H9 (cell line): ENCODE results near the gene APBA2. TPM values are rescaled to one million over a fixed set of nuclear protein-coding genes. Genes with fewer than 3 reads are reported as not detected.

Experiments used
- DNase-seq: peaks from one replicate; pipeline ENCODE4 v3.0.0-alpha.2; 2017
- H2AFZ ChIP-seq: one replicate; pipeline ENCODE4 v1.6.1; 2013; ENCODE audit warnings: mild to moderate bottlenecking, low read length, control low read depth, moderate library complexity
- H2AK5ac ChIP-seq: 2 replicates; pipeline ENCODE4 v1.6.1; 2013; ENCODE audit warnings: low read length, control low read depth, mixed read lengths; ENCODE audit not compliant: insufficient read length
- H2BK120ac ChIP-seq: one replicate; pipeline ENCODE4 v1.6.1; 2013; ENCODE audit warnings: low read depth, mild to moderate bottlenecking, low read length, control low read depth, inconsistent platforms; ENCODE audit not compliant: poor library complexity, severe bottlenecking
- H2BK12ac ChIP-seq: 2 replicates; pipeline ENCODE4 v1.6.1; 2013; ENCODE audit warnings: low read length, control low read depth, mixed read lengths, low read depth; ENCODE audit not compliant: insufficient read length
- H2BK15ac ChIP-seq: 2 replicates; pipeline ENCODE4 v1.6.1; 2013; ENCODE audit warnings: low read depth, low read length, control low read depth
- H2BK20ac ChIP-seq: one replicate; pipeline ENCODE4 v1.6.1; 2013; ENCODE audit warnings: low read depth, mild to moderate bottlenecking, low read length, control low read depth, inconsistent platforms; ENCODE audit not compliant: poor library complexity, severe bottlenecking
- H2BK5ac ChIP-seq: 2 replicates; pipeline ENCODE4 v1.6.1; 2013; ENCODE audit warnings: low read length, control low read depth, mixed read lengths; ENCODE audit not compliant: insufficient read length
- H3K14ac ChIP-seq: 2 replicates; pipeline ENCODE4 v1.6.1; 2013; ENCODE audit warnings: low read length, control low read depth; ENCODE audit not compliant: insufficient read depth
- H3K18ac ChIP-seq: 2 replicates; pipeline ENCODE4 v1.6.1; 2013; ENCODE audit warnings: low read depth, mild to moderate bottlenecking, mixed read lengths, low read length, control low read depth; ENCODE audit not compliant: insufficient read length
- H3K23ac ChIP-seq: 2 replicates; pipeline ENCODE4 v1.6.1; 2013; ENCODE audit warnings: low read length, control low read depth, mixed read lengths, low read depth; ENCODE audit not compliant: insufficient read length
- H3K23me2 ChIP-seq: 2 replicates; pipeline ENCODE4 v1.6.1; 2013; ENCODE audit warnings: low read depth, mild to moderate bottlenecking, mixed read lengths, low read length, control low read depth; ENCODE audit not compliant: insufficient read length, poor library complexity, severe bottlenecking
- H3K27ac ChIP-seq: 2 replicates; pipeline ENCODE4 v1.5.1; 2013; ENCODE audit warnings: low read length, control low read depth, mixed read lengths, low read depth; ENCODE audit not compliant: insufficient read length
- H3K27me3 ChIP-seq: 2 replicates; pipeline ENCODE4 v1.6.1; 2013; ENCODE audit warnings: low read length, control low read depth, inconsistent platforms; ENCODE audit not compliant: insufficient read depth
- H3K4ac ChIP-seq: 2 replicates; pipeline ENCODE4 v1.6.1; 2013; ENCODE audit warnings: low read depth, mild to moderate bottlenecking, control low read depth, inconsistent platforms, low read length, moderate library complexity
- H3K4me1 ChIP-seq: 2 replicates; pipeline ENCODE4 v1.6.1; 2013; ENCODE audit warnings: low read length, control low read depth, inconsistent platforms; ENCODE audit not compliant: insufficient read depth
- H3K4me2 ChIP-seq: 2 replicates; pipeline ENCODE4 v1.6.1; 2013; ENCODE audit warnings: low read length, control low read depth, mixed read lengths; ENCODE audit not compliant: insufficient read length, insufficient read depth
- H3K56ac ChIP-seq: 2 replicates; pipeline ENCODE4 v1.6.1; 2013; ENCODE audit warnings: low read depth, mild to moderate bottlenecking, mixed read lengths, low read length, control low read depth; ENCODE audit not compliant: insufficient read length
- H3K79me1 ChIP-seq: 2 replicates; pipeline ENCODE4 v1.6.1; 2013; ENCODE audit warnings: low read depth, mild to moderate bottlenecking, moderate library complexity, low read length, control low read depth, inconsistent platforms; ENCODE audit not compliant: insufficient read depth, poor library complexity, severe bottlenecking
- H3K79me2 ChIP-seq: 2 replicates; pipeline ENCODE4 v1.6.1; 2013; ENCODE audit warnings: low read length, control low read depth, inconsistent platforms; ENCODE audit not compliant: insufficient read depth
- H3K9ac ChIP-seq: 2 replicates; pipeline ENCODE4 v1.6.1; 2013; ENCODE audit warnings: low read length, control low read depth, mixed read lengths; ENCODE audit not compliant: insufficient read length; ENCODE audit errors: extremely low read depth
- H3K9me3 ChIP-seq: one replicate; pipeline ENCODE4 v1.6.1; 2013; ENCODE audit warnings: low read depth, low read length, inconsistent platforms; ENCODE audit not compliant: control insufficient read depth
- H3T11ph ChIP-seq: one replicate; pipeline ENCODE4 v1.6.1; 2013; ENCODE audit warnings: mild to moderate bottlenecking, low read length, control low read depth, inconsistent platforms
- H4K20me1 ChIP-seq: one replicate; pipeline ENCODE4 v1.6.1; 2013; ENCODE audit not compliant: control insufficient read depth, insufficient read length, insufficient read depth
- H4K5ac ChIP-seq: 2 replicates; pipeline ENCODE4 v1.6.1; 2013; ENCODE audit warnings: low read depth, mild to moderate bottlenecking, mixed read lengths, low read length, control low read depth; ENCODE audit not compliant: insufficient read length
- H4K8ac ChIP-seq: replicated peaks from 2 replicates; pipeline ENCODE4 v1.6.1; 2013; ENCODE audit warnings: low read length, control low read depth, mixed read lengths, low read depth; ENCODE audit not compliant: insufficient read length
- H4K91ac ChIP-seq: 2 replicates; pipeline ENCODE4 v1.6.1; 2013; ENCODE audit warnings: low read depth, mild to moderate bottlenecking, moderate library complexity, mixed read lengths, low read length, control low read depth; ENCODE audit not compliant: insufficient read length
- H3K27ac Mint-ChIP-seq, 3 experiments: 2 replicates in 2 of 3; 3 replicates in 1 of 3; pipeline ENCODE4 v1.8.0; 2020 to 2021; ENCODE audit warnings: mixed read lengths in 3 of 3, mild to moderate bottlenecking in 1 of 3, moderate library complexity in 1 of 3
- H3K27me3 Mint-ChIP-seq: 2 replicates; pipeline ENCODE4 v1.8.0; 2021; ENCODE audit warnings: low read depth, mild to moderate bottlenecking, moderate library complexity, mixed read lengths
- H3K36me3 Mint-ChIP-seq, 3 experiments: 2 replicates in 2 of 3; 3 replicates in 1 of 3; pipeline ENCODE4 v1.8.0; 2020 to 2021; ENCODE audit warnings: low read depth in 3 of 3, mixed read lengths in 3 of 3; ENCODE audit not compliant: insufficient read depth in 1 of 3
- H3K4me1 Mint-ChIP-seq, 2 experiments: 2 replicates each; pipeline ENCODE4 v1.8.0; 2020; ENCODE audit warnings: mixed read lengths in 2 of 2
- H3K4me3 Mint-ChIP-seq, 2 experiments: 2 replicates in 1 of 2; 3 replicates in 1 of 2; pipeline ENCODE4 v1.8.0; 2020 to 2021; ENCODE audit warnings: mild to moderate bottlenecking in 2 of 2, mixed read lengths in 2 of 2, moderate library complexity in 1 of 2
- H3K9me3 Mint-ChIP-seq, 2 experiments: 2 replicates in 1 of 2; 3 replicates in 1 of 2; pipeline ENCODE4 v1.8.0; 2020; ENCODE audit warnings: mild to moderate bottlenecking in 2 of 2, mixed read lengths in 2 of 2, moderate library complexity in 1 of 2
- CTCF ChIP-seq: fragments of 200-600 bp; sonication (generic); conservative IDR thresholded peaks from 3 replicates; pipeline ENCODE4 v1.8.0; 2021; ENCODE audit warnings: antibody characterized with exemption, mild to moderate bottlenecking
- WGBS: extraction: QIAGEN DNeasy Blood & Tissue Kit; methylation state at CpG from one replicate; pipeline ENCODE4 v1.1.7; 2013; ENCODE audit warnings: missing lambda C conversion rate, low lambda C conversion rate, mixed read lengths; ENCODE audit not compliant: insufficient read length; ENCODE audit errors: extremely low coverage; 5-methylcytosine and 5-hydroxymethylcytosine counted together
- total RNA-seq: library from RNA; stranded (reverse); gene quantifications from 2 replicates; pipeline ENCODE4 v1.2.1, GENCODE V29; 2021

APBA2 gene
- total RNA-seq, 1 experiment from 2014 or later: 14.3 TPM

GRCh38 chr15:29093065-29093435 lies 207.3 kb downstream of the APBA2 start:
- Histone ChIP-seq H2AFZ (no peak overlapping the region), H3K27me3 (no peaks in the 10 kb centered on the region), H2AK5ac (no peak overlapping the region), H3K4ac (no peak overlapping the region), H3T11ph (no peak overlapping the region), H3K23ac (no peak overlapping the region), H3K4me2 (no peak overlapping the region), H3K14ac (no peak overlapping the region; the same call in 1 of the 2 replicates), H3K9me3 (no peaks in the 10 kb centered on the region), H2BK12ac (no peak overlapping the region), H3K79me2 (no peaks in the 10 kb centered on the region), H2BK15ac (no peak overlapping the region), H4K20me1 (no peaks in the 10 kb centered on the region), H3K79me1 (no peaks in the 10 kb centered on the region), H3K18ac (no peak overlapping the region), H3K56ac (no peak overlapping the region), H4K91ac (no peak overlapping the region), H3K23me2 (no peaks in the 10 kb centered on the region), H4K8ac (no peak overlapping the region), H3K27ac (no peak overlapping the region), H3K4me1 (peaks cover 2% of the 10 kb centered on the region; the same call in 1 of the 2 replicates), H2BK5ac (no peak overlapping the region), H2BK20ac (no peak overlapping the region), H2BK120ac (no peak overlapping the region), H4K5ac (no peak overlapping the region), H3K9ac (no peak overlapping the region)
- no CpG with 5 or more reads among the region's 17 CpGs for WGBS
- H3K27ac Mint-ChIP-seq: no peak overlapping the region; a peak in 1 of 7 replicates
- H3K4me3 Mint-ChIP-seq: no peak overlapping the region
- no peaks in the 10 kb centered on the region for H3K9me3 Mint-ChIP-seq
- no peaks in the 10 kb centered on the region; the same call in 1 of the 2 replicates for H3K27me3 Mint-ChIP-seq
- H3K36me3 Mint-ChIP-seq: no peaks in the 10 kb centered on the region; a peak in 1 of 7 replicates
- H3K4me1 Mint-ChIP-seq: peaks cover 20 to 27% of the 10 kb centered on the region in 2 experiments
- no peak for DNase-seq
- no peak for TF ChIP-seq CTCF
